DOHH2 (cell line): Measurements from ENCODE around the gene DTHD1.

ENCODE experiments used
- H3F3A ChIP-seq: fragments of 200-600 bp; sonication (generic), shearing (Covaris generic); 2 replicates; pipeline ENCODE4 v1.6.0; 2016; ENCODE audit warnings: antibody characterized with exemption, mild to moderate bottlenecking; ENCODE audit not compliant: control insufficient read depth, insufficient read depth
- H3K27ac ChIP-seq: fragments of 200-600 bp; sonication (generic); 2 replicates; pipeline ENCODE4 v1.5.1; 2014; ENCODE audit warnings: low read depth, mild to moderate bottlenecking, low read length, moderate library complexity
- H3K27me3 ChIP-seq: fragments of 200-600 bp; sonication (generic); 2 replicates; pipeline ENCODE4 v1.6.1; 2014; ENCODE audit warnings: mild to moderate bottlenecking, low read length, mixed read lengths; ENCODE audit not compliant: control insufficient read depth
- H3K36me3 ChIP-seq: fragments of 200-600 bp; sonication (generic); 2 replicates; pipeline ENCODE4 v1.6.1; 2014; ENCODE audit warnings: mild to moderate bottlenecking, low read length, moderate library complexity, mixed read lengths; ENCODE audit not compliant: control insufficient read depth
- H3K4me1 ChIP-seq: fragments of 200-600 bp; sonication (generic); 2 replicates; pipeline ENCODE4 v1.6.1; 2014; ENCODE audit warnings: mild to moderate bottlenecking, low read length, mixed read lengths; ENCODE audit not compliant: control insufficient read depth
- H3K4me2 ChIP-seq: fragments of 200-600 bp; sonication (generic); 2 replicates; pipeline ENCODE4 v1.6.0; 2014; ENCODE audit warnings: mild to moderate bottlenecking, low read length, moderate library complexity
- H3K4me3 ChIP-seq: fragments of 200-600 bp; sonication (generic); 2 replicates; pipeline ENCODE4 v1.5.1; 2014; ENCODE audit warnings: mild to moderate bottlenecking, low read length, mixed read lengths
- H3K79me2 ChIP-seq: fragments of 200-600 bp; sonication (generic); 2 replicates; pipeline ENCODE4 v1.6.1; 2014; ENCODE audit warnings: mild to moderate bottlenecking, low read length, mixed read lengths; ENCODE audit not compliant: control insufficient read depth
- H3K9me2 ChIP-seq: fragments of 200-600 bp; sonication (generic); replicated peaks from 2 replicates; pipeline ENCODE4 v1.6.1; 2014; ENCODE audit warnings: mild to moderate bottlenecking, low read length, mixed read lengths; ENCODE audit not compliant: control insufficient read depth
- H3K9me3 ChIP-seq: fragments of 200-600 bp; sonication (generic); 2 replicates; pipeline ENCODE4 v1.6.1; 2014; ENCODE audit warnings: antibody characterized with exemption, low read length, mixed read lengths; ENCODE audit not compliant: control insufficient read depth, insufficient read depth
- H4K20me1 ChIP-seq: fragments of 200-600 bp; sonication (generic); 2 replicates; pipeline ENCODE4 v1.6.0; 2014; ENCODE audit warnings: low read depth, mild to moderate bottlenecking, antibody characterized with exemption, low read length, moderate library complexity; ENCODE audit not compliant: control insufficient read depth, insufficient read depth
- EZH2phosphoT487 ChIP-seq: fragments of 200-600 bp; sonication (generic); IDR thresholded peaks from 2 replicates; pipeline ENCODE4 v1.6.1; 2017; ENCODE audit warnings: borderline replicate concordance, mild to moderate bottlenecking, antibody characterized with exemption, low read length, moderate library complexity, mixed read lengths
- TF ChIP-seq, protein P1 (sequence below): fragments of 200-600 bp; sonication (generic); IDR thresholded peaks from one replicate; pipeline ENCODE4 v1.5.1; 2014; ENCODE audit warnings: antibody characterized with exemption, mild to moderate bottlenecking, low read depth, low read length; ENCODE audit not compliant: poor library complexity, severe bottlenecking

The DTHD1 gene

DNA sequence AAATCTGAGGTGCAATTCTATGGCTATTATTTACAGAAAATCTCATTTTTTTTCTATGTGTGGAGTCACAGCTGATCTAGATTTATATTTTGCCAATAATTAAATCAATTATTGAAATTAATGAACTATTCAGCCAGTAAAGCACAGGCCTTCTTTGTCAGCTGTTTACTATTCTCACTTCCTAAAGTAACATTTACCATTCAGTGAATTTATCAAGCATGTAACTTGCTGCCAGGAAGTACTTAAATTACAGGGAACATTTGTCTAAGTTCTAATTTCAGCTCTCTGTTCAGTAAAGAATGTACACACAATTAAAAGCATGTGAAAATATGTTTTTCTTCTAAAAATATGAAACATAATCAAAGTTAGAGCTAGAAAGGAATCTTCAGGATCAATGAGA lies 79.3 kb downstream of the DTHD1 start:
- Histone ChIP-seq H3K4me2 (no peak overlapping the region), H3K9me3 (no peaks in the 10 kb centered on the region), H3K36me3 (no peaks in the 10 kb centered on the region), H3K79me2 (no peaks in the 10 kb centered on the region), H3K27me3 (no peaks in the 10 kb centered on the region), H4K20me1 (no peaks in the 10 kb centered on the region), H3K27ac (no peak overlapping the region), H3F3A (no peaks in the 10 kb centered on the region), H3K9me2 (no peaks in the 10 kb centered on the region), H3K4me1 (no peaks in the 10 kb centered on the region), H3K4me3 (no peak overlapping the region)
- TF ChIP-seq, protein P1, sequence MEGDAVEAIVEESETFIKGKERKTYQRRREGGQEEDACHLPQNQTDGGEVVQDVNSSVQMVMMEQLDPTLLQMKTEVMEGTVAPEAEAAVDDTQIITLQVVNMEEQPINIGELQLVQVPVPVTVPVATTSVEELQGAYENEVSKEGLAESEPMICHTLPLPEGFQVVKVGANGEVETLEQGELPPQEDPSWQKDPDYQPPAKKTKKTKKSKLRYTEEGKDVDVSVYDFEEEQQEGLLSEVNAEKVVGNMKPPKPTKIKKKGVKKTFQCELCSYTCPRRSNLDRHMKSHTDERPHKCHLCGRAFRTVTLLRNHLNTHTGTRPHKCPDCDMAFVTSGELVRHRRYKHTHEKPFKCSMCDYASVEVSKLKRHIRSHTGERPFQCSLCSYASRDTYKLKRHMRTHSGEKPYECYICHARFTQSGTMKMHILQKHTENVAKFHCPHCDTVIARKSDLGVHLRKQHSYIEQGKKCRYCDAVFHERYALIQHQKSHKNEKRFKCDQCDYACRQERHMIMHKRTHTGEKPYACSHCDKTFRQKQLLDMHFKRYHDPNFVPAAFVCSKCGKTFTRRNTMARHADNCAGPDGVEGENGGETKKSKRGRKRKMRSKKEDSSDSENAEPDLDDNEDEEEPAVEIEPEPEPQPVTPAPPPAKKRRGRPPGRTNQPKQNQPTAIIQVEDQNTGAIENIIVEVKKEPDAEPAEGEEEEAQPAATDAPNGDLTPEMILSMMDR, result no peak
- TF ChIP-seq EZH2phosphoT487, result no peak

DNA sequence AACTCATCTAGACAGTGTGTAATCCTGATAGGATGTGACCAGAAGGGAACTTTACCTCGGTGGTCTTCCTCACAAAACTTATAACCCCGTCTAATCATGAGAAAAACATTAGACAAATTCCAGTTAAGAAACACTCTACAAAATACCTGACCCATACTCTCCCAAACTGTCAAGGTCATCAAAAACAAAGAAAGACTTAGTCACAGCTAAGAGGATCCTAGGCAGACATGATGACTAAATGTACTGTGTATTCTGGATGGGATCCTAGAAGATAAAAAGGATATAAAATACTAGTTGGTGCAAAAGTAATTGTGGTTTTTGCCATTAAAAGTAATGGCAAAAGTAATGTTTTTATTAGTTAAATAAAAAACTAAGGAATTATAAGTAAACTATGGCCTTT lies 81.6 kb downstream of the DTHD1 start:
- H3K36me3 ChIP-seq, result no peaks in the 10 kb centered on the region
- no peak overlapping the region for H3K4me2 ChIP-seq
- no peaks in the 10 kb centered on the region for H4K20me1 ChIP-seq
- H3K4me1 ChIP-seq, result no peaks in the 10 kb centered on the region
- H3K9me3 ChIP-seq, result no peaks in the 10 kb centered on the region
- H3F3A ChIP-seq, result no peaks in the 10 kb centered on the region
- no peak overlapping the region for H3K27ac ChIP-seq
- TF ChIP-seq, protein P1, result no peak
- TF ChIP-seq EZH2phosphoT487, result no peak
- H3K4me3 ChIP-seq, result no peak overlapping the region
- no peaks in the 10 kb centered on the region for H3K27me3 ChIP-seq
- no peaks in the 10 kb centered on the region for H3K79me2 ChIP-seq
- no peaks in the 10 kb centered on the region for H3K9me2 ChIP-seq

DNA sequence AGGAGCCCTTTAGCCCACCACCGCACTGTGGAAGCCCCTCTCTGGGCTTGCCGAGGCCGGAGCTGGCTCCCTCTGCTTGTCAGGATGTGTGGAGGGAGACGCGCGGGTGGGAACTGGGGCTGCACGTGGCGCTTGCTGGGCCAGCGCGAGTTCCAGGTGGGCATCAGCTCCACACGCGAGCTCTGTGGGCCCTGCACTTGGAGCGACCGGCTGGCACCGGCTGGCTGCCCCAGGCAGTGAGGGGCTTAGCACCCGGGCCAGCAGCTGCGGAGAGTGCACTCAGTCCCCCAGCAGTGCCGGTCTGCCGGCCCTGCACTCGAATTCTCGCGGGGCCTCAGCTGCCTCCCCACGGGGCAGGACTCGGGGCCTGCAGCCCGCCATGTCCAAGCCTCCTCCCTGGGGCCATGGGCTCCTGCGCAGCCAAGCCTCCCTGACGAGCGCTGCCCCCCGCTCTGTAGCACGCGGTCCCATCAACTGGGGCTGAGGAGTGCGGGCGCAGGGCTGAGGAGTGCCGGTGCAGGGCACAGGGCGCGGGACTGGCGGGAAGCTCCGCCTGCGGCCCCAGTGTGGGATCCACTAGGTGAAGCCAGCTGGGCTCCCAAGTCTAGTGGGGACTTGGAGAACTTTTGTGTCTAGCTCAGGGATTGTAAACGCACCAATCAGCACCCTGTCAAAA lies 93.6 kb downstream of the DTHD1 start:
- H3K4me3 ChIP-seq, result no peak overlapping the region

More for the DNA sequence above, 93.6 kb downstream of the DTHD1 start:
- Histone ChIP-seq H3K79me2 (no peaks in the 10 kb centered on the region), H3K27ac (no peak overlapping the region), H3K9me2 (no peaks in the 10 kb centered on the region), H3F3A (no peaks in the 10 kb centered on the region), H3K4me2 (no peak overlapping the region), H4K20me1 (no peaks in the 10 kb centered on the region), H3K27me3 (no peaks in the 10 kb centered on the region), H3K4me1 (no peaks in the 10 kb centered on the region), H3K36me3 (no peaks in the 10 kb centered on the region), H3K9me3 (no peaks in the 10 kb centered on the region)
- no peak for TF ChIP-seq EZH2phosphoT487
- TF ChIP-seq, protein P1, result no peak
